Measurements from ENCODE around the gene RNF149. TPM values are rescaled to one million over a fixed set of nuclear protein-coding genes. Genes with fewer than 3 reads are reported as not detected.
"Not testable (repeated sequence)": the region's sequence is repeated elsewhere in the genome, so short reads cannot be mapped to it uniquely, and the experiment has no call there.

The RNF149 gene
- total RNA-seq, 1 experiment from 2014 or later = 40.2 TPM

DNA sequence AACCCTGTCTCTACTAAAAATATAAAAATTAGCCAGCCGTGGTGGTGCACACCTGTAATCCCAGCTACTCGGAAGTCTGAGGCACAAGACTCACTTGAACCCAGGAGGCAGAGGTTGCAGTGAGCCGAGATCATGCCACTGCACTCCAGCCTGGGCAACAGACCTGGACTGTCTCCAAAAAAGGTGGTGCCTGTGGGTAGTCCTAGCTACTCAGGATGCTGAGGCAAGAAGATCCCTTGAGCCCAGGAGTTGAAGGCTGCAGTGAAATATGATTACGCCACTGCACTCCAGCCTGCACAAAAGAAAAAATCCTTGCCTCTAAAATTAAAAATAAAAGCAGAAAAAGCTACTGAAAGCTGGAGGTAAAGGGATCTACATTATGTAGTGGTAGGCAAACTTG is 44.1 kb upstream of the RNF149 start:
- H3K36me3 ChIP-seq (ENCODE audit: control insufficient read depth in 1 of 2, insufficient read depth in 2 of 2, low read length in 2 of 2); BruUV-seq (replicated peaks); ATAC-seq; H2AFZ ChIP-seq (ENCODE audit: low read depth, low read length, poor library complexity, severe bottlenecking); H3K4me3 ChIP-seq (replicated peaks in 1 of 2; ENCODE audit: low read depth in 1 of 2, low read length in 2 of 2); RAD21 ChIA-PET (ENCODE audit: low non-redundant PET in 1 of 2, low total read pairs in 2 of 2, uncharacterized antibody in 2 of 2, unreplicated experiment in 2 of 2); H3K9ac ChIP-seq (ENCODE audit: low read length); H3K27ac ChIP-seq (ENCODE audit: low read depth, low read length); POLR2A ChIA-PET; H3K79me2 ChIP-seq (ENCODE audit: insufficient read depth, low read length); DNase-seq (ENCODE audit: low read depth, low spot score); H3K9me2 ChIP-seq (ENCODE audit: insufficient read depth); intact Hi-C loops (cut with micrococcal nuclease); H4K20me1 ChIP-seq (ENCODE audit: insufficient read depth); H3K4me2 ChIP-seq (ENCODE audit: low read length); H3K27me3 ChIP-seq (ENCODE audit: insufficient read depth, low read length); H3K9me3 ChIP-seq (ENCODE audit: control insufficient read depth in 1 of 2, insufficient read depth in 1 of 2, low read depth in 1 of 2, low read length in 2 of 2): not testable (repeated sequence)
- peaks cover 12 to 23% of the 10 kb centered on the region in 2 experiments for H3K4me1 ChIP-seq (ENCODE audit: control insufficient read depth in 1 of 2, insufficient read depth in 2 of 2, low read length in 2 of 2)
- CTCF ChIA-PET = interaction anchor here (2.4 kb wide), 1 partner anchor 10 kb away, joined by 12 read pairs; no protein-coding TSS in a partner anchor

DNA sequence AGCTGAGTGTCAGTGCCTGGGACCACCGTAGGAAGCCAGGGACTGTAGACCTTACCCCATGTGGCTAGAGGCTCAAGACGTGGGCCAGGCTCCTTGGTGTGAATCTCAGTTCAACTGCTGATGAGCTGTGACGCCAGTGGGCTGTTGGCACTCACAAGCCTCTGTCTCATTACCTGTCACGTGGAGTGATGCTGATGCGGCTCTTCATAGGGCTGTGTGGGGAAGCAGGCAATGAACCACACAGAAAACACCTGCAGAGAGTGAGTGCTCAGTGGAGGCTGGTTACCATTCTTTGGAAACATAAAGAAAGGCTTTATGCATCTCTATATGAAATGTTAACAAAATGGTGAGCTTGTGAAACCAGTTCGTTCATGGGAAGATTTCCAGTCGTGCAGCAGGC is 42.7 kb upstream of the RNF149 start:
- intact Hi-C loops (cut with micrococcal nuclease) = no loop called here
- RAD21 ChIA-PET (ENCODE audit: low non-redundant PET in 1 of 2, low total read pairs in 2 of 2, uncharacterized antibody in 2 of 2, unreplicated experiment in 2 of 2) = no interaction called here
- CTCF ChIA-PET = no interaction called here
- TF ChIP-seq EGR1 (IDR thresholded peaks at IDR 0.05; ENCODE audit: low read depth) (no peak), FOSL1 (IDR thresholded peaks at IDR 0.05; ENCODE audit: low read depth) (no peak), SIN3A (IDR thresholded peaks at IDR 0.05; ENCODE audit: low read depth) (no peak), CBX3 (IDR thresholded peaks at IDR 0.05; ENCODE audit: low read depth) (no peak), YY1 (IDR thresholded peaks at IDR 0.05; ENCODE audit: extremely low read depth, insufficient replicate concordance, low read depth, low read length) (no peak), ZFX (IDR thresholded peaks at IDR 0.05) (no peak), ELF1 (IDR thresholded peaks at IDR 0.05; ENCODE audit: borderline replicate concordance, low read depth) (no peak), RAD21 (IDR thresholded peaks at IDR 0.05; ENCODE audit: low read depth) (no peak), JUND (IDR thresholded peaks at IDR 0.05) (no peak), SRF (IDR thresholded peaks at IDR 0.05; ENCODE audit: low read depth) (no peak), CEBPB (IDR thresholded peaks at IDR 0.05; ENCODE audit: low read depth) (no peak)
- TF ChIP-seq, protein P1, sequence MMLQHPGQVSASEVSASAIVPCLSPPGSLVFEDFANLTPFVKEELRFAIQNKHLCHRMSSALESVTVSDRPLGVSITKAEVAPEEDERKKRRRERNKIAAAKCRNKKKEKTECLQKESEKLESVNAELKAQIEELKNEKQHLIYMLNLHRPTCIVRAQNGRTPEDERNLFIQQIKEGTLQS (IDR thresholded peaks at IDR 0.05) = no peak
- TF ChIP-seq, protein P2, sequence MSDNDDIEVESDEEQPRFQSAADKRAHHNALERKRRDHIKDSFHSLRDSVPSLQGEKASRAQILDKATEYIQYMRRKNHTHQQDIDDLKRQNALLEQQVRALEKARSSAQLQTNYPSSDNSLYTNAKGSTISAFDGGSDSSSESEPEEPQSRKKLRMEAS (IDR thresholded peaks at IDR 0.05) = no peak
- TF ChIP-seq, protein P3, sequence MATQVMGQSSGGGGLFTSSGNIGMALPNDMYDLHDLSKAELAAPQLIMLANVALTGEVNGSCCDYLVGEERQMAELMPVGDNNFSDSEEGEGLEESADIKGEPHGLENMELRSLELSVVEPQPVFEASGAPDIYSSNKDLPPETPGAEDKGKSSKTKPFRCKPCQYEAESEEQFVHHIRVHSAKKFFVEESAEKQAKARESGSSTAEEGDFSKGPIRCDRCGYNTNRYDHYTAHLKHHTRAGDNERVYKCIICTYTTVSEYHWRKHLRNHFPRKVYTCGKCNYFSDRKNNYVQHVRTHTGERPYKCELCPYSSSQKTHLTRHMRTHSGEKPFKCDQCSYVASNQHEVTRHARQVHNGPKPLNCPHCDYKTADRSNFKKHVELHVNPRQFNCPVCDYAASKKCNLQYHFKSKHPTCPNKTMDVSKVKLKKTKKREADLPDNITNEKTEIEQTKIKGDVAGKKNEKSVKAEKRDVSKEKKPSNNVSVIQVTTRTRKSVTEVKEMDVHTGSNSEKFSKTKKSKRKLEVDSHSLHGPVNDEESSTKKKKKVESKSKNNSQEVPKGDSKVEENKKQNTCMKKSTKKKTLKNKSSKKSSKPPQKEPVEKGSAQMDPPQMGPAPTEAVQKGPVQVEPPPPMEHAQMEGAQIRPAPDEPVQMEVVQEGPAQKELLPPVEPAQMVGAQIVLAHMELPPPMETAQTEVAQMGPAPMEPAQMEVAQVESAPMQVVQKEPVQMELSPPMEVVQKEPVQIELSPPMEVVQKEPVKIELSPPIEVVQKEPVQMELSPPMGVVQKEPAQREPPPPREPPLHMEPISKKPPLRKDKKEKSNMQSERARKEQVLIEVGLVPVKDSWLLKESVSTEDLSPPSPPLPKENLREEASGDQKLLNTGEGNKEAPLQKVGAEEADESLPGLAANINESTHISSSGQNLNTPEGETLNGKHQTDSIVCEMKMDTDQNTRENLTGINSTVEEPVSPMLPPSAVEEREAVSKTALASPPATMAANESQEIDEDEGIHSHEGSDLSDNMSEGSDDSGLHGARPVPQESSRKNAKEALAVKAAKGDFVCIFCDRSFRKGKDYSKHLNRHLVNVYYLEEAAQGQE (IDR thresholded peaks at IDR 0.05; ENCODE audit: low read depth) = no peak
- TF ChIP-seq, protein P4, sequence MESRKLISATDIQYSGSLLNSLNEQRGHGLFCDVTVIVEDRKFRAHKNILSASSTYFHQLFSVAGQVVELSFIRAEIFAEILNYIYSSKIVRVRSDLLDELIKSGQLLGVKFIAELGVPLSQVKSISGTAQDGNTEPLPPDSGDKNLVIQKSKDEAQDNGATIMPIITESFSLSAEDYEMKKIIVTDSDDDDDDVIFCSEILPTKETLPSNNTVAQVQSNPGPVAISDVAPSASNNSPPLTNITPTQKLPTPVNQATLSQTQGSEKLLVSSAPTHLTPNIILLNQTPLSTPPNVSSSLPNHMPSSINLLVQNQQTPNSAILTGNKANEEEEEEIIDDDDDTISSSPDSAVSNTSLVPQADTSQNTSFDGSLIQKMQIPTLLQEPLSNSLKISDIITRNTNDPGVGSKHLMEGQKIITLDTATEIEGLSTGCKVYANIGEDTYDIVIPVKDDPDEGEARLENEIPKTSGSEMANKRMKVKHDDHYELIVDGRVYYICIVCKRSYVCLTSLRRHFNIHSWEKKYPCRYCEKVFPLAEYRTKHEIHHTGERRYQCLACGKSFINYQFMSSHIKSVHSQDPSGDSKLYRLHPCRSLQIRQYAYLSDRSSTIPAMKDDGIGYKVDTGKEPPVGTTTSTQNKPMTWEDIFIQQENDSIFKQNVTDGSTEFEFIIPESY (IDR thresholded peaks at IDR 0.05; ENCODE audit: extremely low read depth, insufficient replicate concordance, low read length) = no peak

More for the DNA sequence above, 42.7 kb upstream of the RNF149 start:
- no peak overlapping the region for H3K4me3 ChIP-seq (replicated peaks in 1 of 2; ENCODE audit: low read depth in 1 of 2, low read length in 2 of 2)
- H2AFZ ChIP-seq (ENCODE audit: low read depth, low read length, poor library complexity, severe bottlenecking) = no peak overlapping the region
- no peaks in the 10 kb centered on the region for H4K20me1 ChIP-seq (ENCODE audit: insufficient read depth)
- no peak overlapping the region for H3K9ac ChIP-seq (ENCODE audit: low read length)
- BruUV-seq (replicated peaks) = no TSS peak
- POLR2A ChIA-PET = no interaction called here
- H3K4me2 ChIP-seq (ENCODE audit: low read length) = no peak overlapping the region
- ATAC-seq (no peak), DNase-seq (ENCODE audit: low read depth, low spot score) (no peak)
- no peaks in the 10 kb centered on the region for H3K36me3 ChIP-seq (ENCODE audit: control insufficient read depth in 1 of 2, insufficient read depth in 2 of 2, low read length in 2 of 2)
- no peaks in the 10 kb centered on the region for H3K9me3 ChIP-seq (ENCODE audit: control insufficient read depth in 1 of 2, insufficient read depth in 1 of 2, low read depth in 1 of 2, low read length in 2 of 2)
- H3K27ac ChIP-seq (ENCODE audit: low read depth, low read length) = no peak overlapping the region
- H3K79me2 ChIP-seq (ENCODE audit: insufficient read depth, low read length) = no peaks in the 10 kb centered on the region
- H3K4me1 ChIP-seq (ENCODE audit: control insufficient read depth in 1 of 2, insufficient read depth in 2 of 2, low read length in 2 of 2) = peaks cover 6 to 10% of the 10 kb centered on the region in 2 experiments
- no peaks in the 10 kb centered on the region for H3K27me3 ChIP-seq (ENCODE audit: insufficient read depth, low read length)
- no peaks in the 10 kb centered on the region for H3K9me2 ChIP-seq (ENCODE audit: insufficient read depth)

Data from HCT116 (cell line).